Stimulated activated CD8-positive, alpha-beta memory T cell treated with anti-CD3 and anti-CD28 coated beads, Interleukin-4, amount 100 ng/mL, for 48 hours (primary cell): ENCODE results near the gene EEF1AKMT1.
"Not testable (repeated sequence)": the region's sequence is repeated elsewhere in the genome, so short reads cannot be mapped to it uniquely, and the experiment has no call there.

Source experiments
- DNase-seq: peaks from one replicate; pipeline ENCODE4 v3.0.0-alpha.2; 2020

Gene EEF1AKMT1

DNA sequence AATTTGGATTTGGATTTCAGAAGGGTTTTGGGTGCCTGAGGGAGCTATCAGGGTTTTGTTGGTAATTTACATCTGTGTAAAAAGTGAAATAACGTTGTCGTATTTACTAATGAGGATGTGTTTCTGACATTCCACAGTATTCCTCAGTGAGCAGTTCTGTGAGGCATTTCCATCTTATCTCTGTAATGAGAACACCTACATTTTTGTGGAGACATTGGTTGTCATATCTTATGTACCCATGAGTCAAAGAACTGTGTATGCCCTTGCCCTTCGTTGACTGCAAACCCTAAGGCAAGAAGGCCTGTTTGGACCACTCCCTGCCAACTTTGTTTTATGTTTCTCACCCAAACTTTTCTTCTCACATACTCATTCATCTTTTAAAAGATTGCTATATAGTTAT is 84.5 kb downstream of the EEF1AKMT1 start:
- DNase-seq = no peak

DNA sequence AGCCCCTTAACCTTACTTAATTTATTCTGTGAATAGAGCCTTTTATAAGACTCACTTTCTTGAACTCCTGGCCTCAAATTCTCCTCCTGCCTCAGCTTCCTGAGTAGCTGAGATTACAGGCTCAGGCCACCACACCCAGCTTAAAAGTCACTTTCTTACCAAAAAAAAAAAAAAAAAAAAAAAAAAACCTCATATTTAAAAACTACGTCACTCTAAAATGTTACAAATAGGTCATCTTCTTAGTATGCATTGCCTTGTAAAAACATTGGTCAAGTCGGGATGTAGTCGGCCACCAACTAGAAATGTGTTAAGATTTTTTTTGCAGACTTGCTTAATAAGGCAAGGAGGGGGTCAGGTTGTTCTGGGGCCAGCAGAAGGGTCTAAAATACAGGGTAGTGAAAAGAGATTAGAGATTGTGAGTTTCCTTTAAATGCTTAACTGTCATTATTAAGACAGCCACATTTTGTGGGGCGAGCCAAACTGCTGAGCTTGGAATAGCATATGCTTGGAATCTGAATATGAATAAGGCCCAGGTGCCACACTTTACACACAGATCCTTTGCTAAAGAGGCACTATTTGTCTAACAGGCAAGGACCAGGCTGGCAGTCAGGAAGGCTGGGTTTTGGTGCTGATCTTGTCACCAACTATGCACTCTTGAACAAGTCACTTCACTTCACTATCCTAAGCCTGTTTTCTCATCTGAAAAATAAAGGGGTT is 86.7 kb downstream of the EEF1AKMT1 start:
- no peak for DNase-seq

DNA sequence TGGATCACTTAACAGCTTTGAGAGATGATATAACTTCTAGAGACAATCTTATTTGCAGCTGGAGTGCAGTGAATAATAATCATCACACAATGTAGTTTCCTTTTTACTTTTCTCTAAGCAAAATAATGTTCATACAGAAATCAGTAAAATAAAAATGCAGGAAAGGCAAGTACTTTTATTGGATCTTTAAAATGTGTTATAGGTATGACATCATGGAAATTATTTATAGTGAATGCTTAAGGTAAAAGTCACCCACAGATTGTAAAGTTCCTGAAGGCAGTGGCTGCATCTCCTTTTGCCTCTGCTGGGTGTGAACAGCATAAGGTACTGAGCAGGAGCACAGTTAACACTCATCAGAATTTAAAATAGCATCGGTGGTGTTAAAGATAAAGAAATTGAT is 87.6 kb downstream of the EEF1AKMT1 start:
- DNase-seq = no peak

DNA sequence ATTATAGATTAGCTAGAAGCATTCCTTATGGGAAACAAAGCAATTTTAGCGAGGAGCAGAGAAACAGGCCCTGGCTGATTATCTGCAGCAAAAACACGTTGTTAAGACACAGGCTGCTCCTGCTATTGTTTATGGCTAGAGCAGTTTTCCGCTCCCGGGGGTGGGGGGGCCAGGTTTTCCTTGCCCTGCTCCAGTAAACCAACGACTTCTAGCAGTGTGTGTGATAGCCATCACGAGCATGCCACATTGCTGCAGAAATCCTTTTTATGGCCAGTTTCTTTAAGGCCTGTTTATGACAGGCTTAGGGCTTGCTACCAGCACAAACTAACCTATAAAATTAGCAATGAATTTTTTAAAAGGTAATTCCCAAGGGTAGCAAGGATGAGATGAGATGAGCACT is 88.7 kb downstream of the EEF1AKMT1 start:
- no peak for DNase-seq

- no peak for DNase-seq
These were observed 89.2 kb downstream of the EEF1AKMT1 start for GRCh38 chr13:20684546-20684945.

GRCh38 chr13:20684041-20684440 is 89.7 kb downstream of the EEF1AKMT1 start:
- DNase-seq = no peak

- no peak for DNase-seq
These were observed 91.7 kb downstream of the EEF1AKMT1 start for GRCh38 chr13:20682061-20682460.

- not testable (repeated sequence) for DNase-seq
These were observed 92.3 kb downstream of the EEF1AKMT1 start for GRCh38 chr13:20681481-20681880.

DNA sequence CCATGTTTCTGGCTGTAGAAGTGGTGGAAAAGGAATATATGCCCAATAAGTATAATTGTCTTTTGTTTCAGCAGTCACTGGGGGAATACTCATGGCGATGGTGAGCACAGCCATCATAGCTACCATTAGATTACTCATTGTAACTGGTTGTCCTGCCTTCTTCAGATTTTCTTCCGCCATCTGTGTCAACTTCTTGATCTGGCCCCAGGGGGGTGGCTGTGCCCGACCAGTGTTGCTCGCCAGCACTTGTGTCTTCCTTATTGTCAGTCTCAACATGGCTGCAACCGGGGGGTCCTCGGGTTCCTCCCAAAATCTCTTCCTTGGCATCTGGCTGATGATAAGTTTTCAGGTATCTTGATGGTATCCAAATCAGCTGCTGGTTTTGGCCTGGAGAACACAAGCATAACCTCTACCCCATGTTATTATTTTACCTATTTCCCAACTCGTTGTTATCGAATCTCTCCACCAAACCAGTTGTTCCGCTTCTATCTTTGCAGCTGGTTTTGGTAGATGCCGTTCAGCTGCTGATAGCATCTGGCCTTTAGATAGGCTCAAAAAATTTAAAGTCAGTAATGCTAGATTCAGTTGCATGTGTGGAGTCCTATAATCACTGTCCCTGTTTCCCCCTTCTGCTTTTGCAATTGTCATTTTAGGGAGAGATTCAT is 93.2 kb downstream of the EEF1AKMT1 start:
- no peak for DNase-seq

DNA sequence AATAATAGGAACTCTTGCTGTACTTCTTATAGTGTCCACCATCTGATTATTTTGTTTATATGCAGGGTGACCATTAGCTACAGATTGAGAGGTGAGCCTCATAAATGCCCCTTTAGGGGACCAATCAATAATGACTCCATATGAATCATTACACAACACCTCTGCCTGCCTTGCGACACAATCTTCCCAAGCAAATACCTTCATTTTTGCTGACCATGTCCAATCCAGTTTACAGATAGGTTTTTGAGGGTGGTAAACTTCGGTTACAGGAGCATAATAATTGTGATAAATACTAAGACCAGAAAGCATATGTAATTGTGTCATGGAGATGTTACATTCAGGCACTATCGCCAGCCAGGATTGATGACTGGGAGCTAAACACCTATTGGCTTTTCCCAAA is 93.9 kb downstream of the EEF1AKMT1 start:
- DNase-seq = no peak
